Liver (tissue), 9 donors: Measurements from ENCODE around the gene MED22. TPM values are rescaled to one million over a fixed set of nuclear protein-coding genes. Genes with fewer than 3 reads are reported as not detected.

Experiments
- DNase-seq: peaks from one replicate; pipeline ENCODE4 v3.0.0-alpha.2; 2017; ENCODE audit warnings: low spot score
- H3K27ac ChIP-seq, 2 donors: one replicate each; pipeline ENCODE4 v1.7.0; 2013; ENCODE audit warnings: inconsistent platforms in 2 of 2, low read length in 2 of 2, control low read depth in 1 of 2, low read depth in 1 of 2, mild to moderate bottlenecking in 1 of 2
- H3K27me3 ChIP-seq, 4 donors: one replicate each; pipeline versions ENCODE4 v1.6.1 to v1.7.0; 2013; ENCODE audit warnings: low read length in 3 of 4, inconsistent platforms in 1 of 4, mild to moderate bottlenecking in 1 of 4, moderate library complexity in 1 of 4; ENCODE audit not compliant: control insufficient read depth in 4 of 4, insufficient read depth in 4 of 4
- H3K36me3 ChIP-seq, 4 donors: one replicate each; pipeline versions ENCODE4 v1.6.1 to v1.7.0; 2013; ENCODE audit warnings: low read length in 3 of 4, mild to moderate bottlenecking in 3 of 4, low read depth in 1 of 4, moderate library complexity in 1 of 4; ENCODE audit not compliant: control insufficient read depth in 4 of 4, insufficient read depth in 3 of 4
- H3K4me1 ChIP-seq, 4 donors: one replicate each; pipeline versions ENCODE4 v1.6.1 to v1.7.0; 2013; ENCODE audit warnings: low read length in 3 of 4, mild to moderate bottlenecking in 3 of 4, moderate library complexity in 1 of 4; ENCODE audit not compliant: control insufficient read depth in 4 of 4, insufficient read depth in 4 of 4
- H3K4me3 ChIP-seq, 3 donors: one replicate each; pipeline versions ENCODE4 v1.6.1 to v1.7.0; 2013; ENCODE audit warnings: low read length in 3 of 3, control low read depth in 1 of 3, low read depth in 1 of 3, mild to moderate bottlenecking in 1 of 3
- H3K9ac ChIP-seq, 2 donors: one replicate each; pipeline ENCODE4 v1.7.0; 2013; ENCODE audit warnings: low read length in 2 of 2, mild to moderate bottlenecking in 2 of 2, moderate library complexity in 2 of 2, control low read depth in 1 of 2, low read depth in 1 of 2
- H3K9me3 ChIP-seq, 4 donors: one replicate each; pipeline versions ENCODE4 v1.6.1 to v1.7.0; 2013; ENCODE audit warnings: low read length in 3 of 4; ENCODE audit not compliant: control insufficient read depth in 4 of 4
- ATF3 ChIP-seq: IDR thresholded peaks from 2 replicates; pipeline ENCODE4 v1.6.1; 2016; ENCODE audit warnings: antibody characterized with exemption
- EGR1 ChIP-seq, 2 donors: IDR thresholded peaks; 2 replicates each; pipeline ENCODE4 v1.6.1; 2016 to 2018; ENCODE audit warnings: antibody characterized with exemption in 2 of 2, low read depth in 2 of 2
- FOXA1 ChIP-seq: IDR thresholded peaks from 2 replicates; pipeline ENCODE4 v1.6.1; 2016; ENCODE audit warnings: antibody characterized with exemption
- FOXA2 ChIP-seq: IDR thresholded peaks from 2 replicates; pipeline ENCODE4 v1.6.1; 2016; ENCODE audit warnings: antibody characterized with exemption
- GABPA ChIP-seq, 2 donors: IDR thresholded peaks in 1 of 2; conservative IDR thresholded peaks in 1 of 2; 2 replicates each; pipeline ENCODE4 v1.6.1; 2016; ENCODE audit warnings: antibody characterized with exemption in 2 of 2, mild to moderate bottlenecking in 1 of 2, moderate library complexity in 1 of 2
- HNF4A ChIP-seq, 2 donors: conservative IDR thresholded peaks; 2 replicates each; pipeline ENCODE4 v1.6.1; 2016; ENCODE audit warnings: antibody characterized with exemption in 2 of 2, mild to moderate bottlenecking in 2 of 2
- HNF4G ChIP-seq: IDR thresholded peaks from 2 replicates; pipeline ENCODE4 v1.6.1; 2016; ENCODE audit warnings: antibody characterized with exemption
- JUND ChIP-seq, 2 donors: IDR thresholded peaks; 2 replicates each; pipeline ENCODE4 v1.6.1; 2016; ENCODE audit warnings: antibody characterized with exemption in 2 of 2
- NR2F2 ChIP-seq: IDR thresholded peaks from 2 replicates; pipeline ENCODE4 v1.6.1; 2016; ENCODE audit warnings: antibody characterized with exemption
- RAD21 ChIP-seq, 2 donors: IDR thresholded peaks; 2 replicates each; pipeline ENCODE4 v1.6.1; 2016; ENCODE audit warnings: antibody characterized with exemption in 2 of 2, mild to moderate bottlenecking in 2 of 2
- RXRA ChIP-seq, 2 donors: IDR thresholded peaks; 2 replicates each; pipeline ENCODE4 v1.6.1; 2017 to 2018; ENCODE audit warnings: antibody characterized with exemption in 2 of 2, mild to moderate bottlenecking in 1 of 2
- SP1 ChIP-seq: IDR thresholded peaks from 2 replicates; pipeline ENCODE4 v1.6.1; 2018; ENCODE audit warnings: antibody characterized with exemption, mild to moderate bottlenecking
- TAF1 ChIP-seq: conservative IDR thresholded peaks from 2 replicates; pipeline ENCODE4 v1.6.1; 2016; ENCODE audit warnings: antibody characterized with exemption, mild to moderate bottlenecking
- YY1 ChIP-seq: IDR thresholded peaks from 2 replicates; pipeline ENCODE4 v1.6.1; 2016; ENCODE audit warnings: antibody characterized with exemption, mild to moderate bottlenecking
- WGBS: extraction: QIAGEN DNeasy Blood & Tissue Kit; methylation state at CpG from one replicate; pipeline ENCODE4 v1.1.7; 2013; 5-methylcytosine and 5-hydroxymethylcytosine counted together
- polyA plus RNA-seq, 2 donors: library from polyadenylated mRNA; stranded (reverse) in 1 of 2; unstranded in 1 of 2; fragments of 200-250 nt in 1 of 2; fragments of >200 nt in 1 of 2; fragmentation: Nextera tagmentation in 1 of 2; extraction: Ambion mirVana in 1 of 2; gene quantifications; one replicate each; pipeline versions ENCODE4 v1.2.1 to v1.2.3, GENCODE V29; 2013 to 2015
- total RNA-seq, 2 donors: library from RNA; depleted of rRNA; stranded (reverse); fragments of >200 nt; gene quantifications; one replicate each; pipeline ENCODE4 v1.2.3, GENCODE V29; 2014
- TF ChIP-seq, protein P1 (sequence below): IDR thresholded peaks from 2 replicates; pipeline ENCODE4 v1.6.1; 2016; ENCODE audit warnings: antibody characterized with exemption
- TF ChIP-seq, protein P2 (sequence below): IDR thresholded peaks from 2 replicates; pipeline ENCODE4 v1.6.1; 2016; ENCODE audit warnings: antibody characterized with exemption
- TF ChIP-seq, protein P3 (sequence below): fragments of 150-350 bp; IDR thresholded peaks from 2 replicates; pipeline ENCODE4 v1.5.1; 2017; ENCODE audit warnings: improper control_type of control experiment, low read depth, low read length; ENCODE audit not compliant: missing input control
- TF ChIP-seq, protein P4 (sequence below): IDR thresholded peaks from 2 replicates; pipeline ENCODE4 v1.6.1; 2016; ENCODE audit warnings: antibody characterized with exemption, mild to moderate bottlenecking
- donor health status: healthy.
- donor health status: healthy.
- donor health status: healthy.
- donor health status: healthy.
- donor health status: healthy.

Gene MED22
- total and polyA plus RNA-seq, 4 donors: 3.1 to 10.3 (median 9.9) TPM

DNA sequence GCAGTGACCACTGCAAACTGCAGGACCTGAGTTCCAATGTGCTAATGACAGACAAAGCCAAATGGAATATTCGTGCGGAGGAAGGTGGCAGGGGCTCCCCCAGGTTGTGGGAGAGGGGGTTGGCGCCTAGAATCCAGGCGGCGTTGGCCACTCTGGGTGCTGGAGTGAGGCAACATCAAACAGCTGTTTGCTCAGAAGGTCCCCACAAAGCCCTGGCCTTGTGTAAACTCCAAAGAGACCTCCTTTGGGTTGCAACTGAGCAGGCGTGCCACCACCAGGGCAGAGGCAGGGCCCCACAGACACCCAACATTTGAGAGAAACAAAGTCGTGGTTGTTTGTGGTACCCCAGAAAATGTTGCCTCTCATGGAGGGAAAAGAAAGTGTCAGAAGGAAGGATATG is 42.8 kb upstream of the MED22 start:
- H3K4me3 ChIP-seq: no peak overlapping the region
- H3K9me3 ChIP-seq: no peaks in the 10 kb centered on the region
- H3K27me3 ChIP-seq: no peaks in the 10 kb centered on the region
- H3K36me3 ChIP-seq: no peaks in the 10 kb centered on the region
- 80% methylated on average over 7 of the region's 7 CpGs for WGBS
- no peak overlapping the region for H3K27ac ChIP-seq
- TF ChIP-seq HNF4G (no peak), RXRA (IDR thresholded peaks at IDR 0.05) (no peak)
- TF ChIP-seq, protein P1, sequence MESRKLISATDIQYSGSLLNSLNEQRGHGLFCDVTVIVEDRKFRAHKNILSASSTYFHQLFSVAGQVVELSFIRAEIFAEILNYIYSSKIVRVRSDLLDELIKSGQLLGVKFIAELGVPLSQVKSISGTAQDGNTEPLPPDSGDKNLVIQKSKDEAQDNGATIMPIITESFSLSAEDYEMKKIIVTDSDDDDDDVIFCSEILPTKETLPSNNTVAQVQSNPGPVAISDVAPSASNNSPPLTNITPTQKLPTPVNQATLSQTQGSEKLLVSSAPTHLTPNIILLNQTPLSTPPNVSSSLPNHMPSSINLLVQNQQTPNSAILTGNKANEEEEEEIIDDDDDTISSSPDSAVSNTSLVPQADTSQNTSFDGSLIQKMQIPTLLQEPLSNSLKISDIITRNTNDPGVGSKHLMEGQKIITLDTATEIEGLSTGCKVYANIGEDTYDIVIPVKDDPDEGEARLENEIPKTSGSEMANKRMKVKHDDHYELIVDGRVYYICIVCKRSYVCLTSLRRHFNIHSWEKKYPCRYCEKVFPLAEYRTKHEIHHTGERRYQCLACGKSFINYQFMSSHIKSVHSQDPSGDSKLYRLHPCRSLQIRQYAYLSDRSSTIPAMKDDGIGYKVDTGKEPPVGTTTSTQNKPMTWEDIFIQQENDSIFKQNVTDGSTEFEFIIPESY: no peak
- TF ChIP-seq, protein P2, sequence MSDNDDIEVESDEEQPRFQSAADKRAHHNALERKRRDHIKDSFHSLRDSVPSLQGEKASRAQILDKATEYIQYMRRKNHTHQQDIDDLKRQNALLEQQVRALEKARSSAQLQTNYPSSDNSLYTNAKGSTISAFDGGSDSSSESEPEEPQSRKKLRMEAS: no peak
- no peaks in the 10 kb centered on the region for H3K4me1 ChIP-seq
- DNase-seq: no peak
- no peak overlapping the region for H3K9ac ChIP-seq

GRCh38 chr9:133389562-133389961 is 41.6 kb upstream of the MED22 start:
- TF ChIP-seq, protein P2: no peak
- TF ChIP-seq FOXA1 (no peak), TAF1 (no peak), EGR1 (IDR thresholded peaks at IDR 0.05; ENCODE audit: low read depth in 2 of 2) (no peak), SP1 (no peak), NR2F2 (no peak), ATF3 (no peak), GABPA (IDR thresholded peaks at IDR 0.05 in 1 of 2, conservative IDR thresholded peaks at IDR 0.05 in 1 of 2) (no peak), RXRA (IDR thresholded peaks at IDR 0.05) (no peak), RAD21 (IDR thresholded peaks at IDR 0.05) (no peak), HNF4A (conservative IDR thresholded peaks at IDR 0.05) (no peak), YY1 (no peak), FOXA2 (no peak), HNF4G (no peak), JUND (IDR thresholded peaks at IDR 0.05) (no peak)
- TF ChIP-seq, protein P3, sequence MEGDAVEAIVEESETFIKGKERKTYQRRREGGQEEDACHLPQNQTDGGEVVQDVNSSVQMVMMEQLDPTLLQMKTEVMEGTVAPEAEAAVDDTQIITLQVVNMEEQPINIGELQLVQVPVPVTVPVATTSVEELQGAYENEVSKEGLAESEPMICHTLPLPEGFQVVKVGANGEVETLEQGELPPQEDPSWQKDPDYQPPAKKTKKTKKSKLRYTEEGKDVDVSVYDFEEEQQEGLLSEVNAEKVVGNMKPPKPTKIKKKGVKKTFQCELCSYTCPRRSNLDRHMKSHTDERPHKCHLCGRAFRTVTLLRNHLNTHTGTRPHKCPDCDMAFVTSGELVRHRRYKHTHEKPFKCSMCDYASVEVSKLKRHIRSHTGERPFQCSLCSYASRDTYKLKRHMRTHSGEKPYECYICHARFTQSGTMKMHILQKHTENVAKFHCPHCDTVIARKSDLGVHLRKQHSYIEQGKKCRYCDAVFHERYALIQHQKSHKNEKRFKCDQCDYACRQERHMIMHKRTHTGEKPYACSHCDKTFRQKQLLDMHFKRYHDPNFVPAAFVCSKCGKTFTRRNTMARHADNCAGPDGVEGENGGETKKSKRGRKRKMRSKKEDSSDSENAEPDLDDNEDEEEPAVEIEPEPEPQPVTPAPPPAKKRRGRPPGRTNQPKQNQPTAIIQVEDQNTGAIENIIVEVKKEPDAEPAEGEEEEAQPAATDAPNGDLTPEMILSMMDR: no peak
- TF ChIP-seq, protein P4, sequence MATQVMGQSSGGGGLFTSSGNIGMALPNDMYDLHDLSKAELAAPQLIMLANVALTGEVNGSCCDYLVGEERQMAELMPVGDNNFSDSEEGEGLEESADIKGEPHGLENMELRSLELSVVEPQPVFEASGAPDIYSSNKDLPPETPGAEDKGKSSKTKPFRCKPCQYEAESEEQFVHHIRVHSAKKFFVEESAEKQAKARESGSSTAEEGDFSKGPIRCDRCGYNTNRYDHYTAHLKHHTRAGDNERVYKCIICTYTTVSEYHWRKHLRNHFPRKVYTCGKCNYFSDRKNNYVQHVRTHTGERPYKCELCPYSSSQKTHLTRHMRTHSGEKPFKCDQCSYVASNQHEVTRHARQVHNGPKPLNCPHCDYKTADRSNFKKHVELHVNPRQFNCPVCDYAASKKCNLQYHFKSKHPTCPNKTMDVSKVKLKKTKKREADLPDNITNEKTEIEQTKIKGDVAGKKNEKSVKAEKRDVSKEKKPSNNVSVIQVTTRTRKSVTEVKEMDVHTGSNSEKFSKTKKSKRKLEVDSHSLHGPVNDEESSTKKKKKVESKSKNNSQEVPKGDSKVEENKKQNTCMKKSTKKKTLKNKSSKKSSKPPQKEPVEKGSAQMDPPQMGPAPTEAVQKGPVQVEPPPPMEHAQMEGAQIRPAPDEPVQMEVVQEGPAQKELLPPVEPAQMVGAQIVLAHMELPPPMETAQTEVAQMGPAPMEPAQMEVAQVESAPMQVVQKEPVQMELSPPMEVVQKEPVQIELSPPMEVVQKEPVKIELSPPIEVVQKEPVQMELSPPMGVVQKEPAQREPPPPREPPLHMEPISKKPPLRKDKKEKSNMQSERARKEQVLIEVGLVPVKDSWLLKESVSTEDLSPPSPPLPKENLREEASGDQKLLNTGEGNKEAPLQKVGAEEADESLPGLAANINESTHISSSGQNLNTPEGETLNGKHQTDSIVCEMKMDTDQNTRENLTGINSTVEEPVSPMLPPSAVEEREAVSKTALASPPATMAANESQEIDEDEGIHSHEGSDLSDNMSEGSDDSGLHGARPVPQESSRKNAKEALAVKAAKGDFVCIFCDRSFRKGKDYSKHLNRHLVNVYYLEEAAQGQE: no peak
- TF ChIP-seq, protein P1: no peak
- H3K27ac ChIP-seq: no peak overlapping the region
- H3K9ac ChIP-seq: no peak overlapping the region
- H3K36me3 ChIP-seq: no peaks in the 10 kb centered on the region
- no peak for DNase-seq
- H3K4me1 ChIP-seq: no peaks in the 10 kb centered on the region
- no peaks in the 10 kb centered on the region for H3K27me3 ChIP-seq
- no peak overlapping the region for H3K4me3 ChIP-seq
- H3K9me3 ChIP-seq: no peaks in the 10 kb centered on the region
- WGBS: 90% methylated on average over 13 of the region's 13 CpGs
